Lung (tissue), 12 donors: Measurements from ENCODE around the gene FXYD2. TPM values are rescaled to one million over a fixed set of nuclear protein-coding genes. Genes with fewer than 3 reads are reported as not detected.

ENCODE experiments used
- ATAC-seq: fragments of 200-7000 bp; cut with Tn5 transposase; one replicate; pipeline ENCODE4 v1.9.1; 2020; ENCODE audit warnings: moderate number of reproducible peaks; ENCODE audit not compliant: insufficient read depth, low FRiP score
- DNase-seq, 3 donors: peaks; one replicate each; pipeline ENCODE4 v3.0.0-alpha.2; 2013 to 2017
- H3K27ac ChIP-seq, 2 donors: one replicate each; pipeline ENCODE4 v1.5.1; 2013; ENCODE audit warnings: mild to moderate bottlenecking in 2 of 2, moderate library complexity in 2 of 2, control low read depth in 1 of 2, inconsistent platforms in 1 of 2, low read depth in 1 of 2, low read length in 1 of 2
- H3K27me3 ChIP-seq, 3 donors: one replicate each; pipeline ENCODE4 v1.5.1; 2013; ENCODE audit warnings: low read length in 2 of 3; ENCODE audit not compliant: control insufficient read depth in 3 of 3, insufficient read depth in 3 of 3
- H3K36me3 ChIP-seq, 4 donors: one replicate each; pipeline ENCODE4 v1.5.1; 2013; ENCODE audit warnings: low read length in 4 of 4, mild to moderate bottlenecking in 1 of 4, moderate library complexity in 1 of 4; ENCODE audit not compliant: control insufficient read depth in 4 of 4, insufficient read depth in 4 of 4
- H3K4me1 ChIP-seq, 5 donors: one replicate each; pipeline ENCODE4 v1.5.1; 2013; ENCODE audit warnings: low read length in 5 of 5, mild to moderate bottlenecking in 2 of 5, moderate library complexity in 1 of 5; ENCODE audit not compliant: control insufficient read depth in 5 of 5, insufficient read depth in 5 of 5
- H3K4me3 ChIP-seq: one replicate; pipeline ENCODE4 v1.5.1; 2013; ENCODE audit warnings: mild to moderate bottlenecking, control low read depth, moderate library complexity
- H3K9ac ChIP-seq, 2 donors: one replicate each; pipeline ENCODE4 v1.5.1; 2013; ENCODE audit warnings: low read length in 2 of 2, control low read depth in 1 of 2; ENCODE audit not compliant: insufficient read depth in 1 of 2
- H3K9me3 ChIP-seq, 4 donors: one replicate each; pipeline ENCODE4 v1.5.1; 2013; ENCODE audit warnings: low read length in 3 of 4, mild to moderate bottlenecking in 1 of 4, moderate library complexity in 1 of 4; ENCODE audit not compliant: control insufficient read depth in 4 of 4, insufficient read depth in 3 of 4
- CTCF ChIP-seq: IDR thresholded peaks from 2 replicates; pipeline ENCODE4 v1.5.1; 2012; ENCODE audit warnings: mild to moderate bottlenecking; ENCODE audit errors: control extremely low read depth, extremely low read depth
- WGBS, 2 donors: extraction: QIAGEN DNeasy Blood & Tissue Kit; methylation state at CpG; one replicate each; pipeline ENCODE4 v1.1.7; 2013; 5-methylcytosine and 5-hydroxymethylcytosine counted together
- polyA plus RNA-seq, 2 donors: library from polyadenylated mRNA; stranded (reverse); fragments of 200-250 nt; gene quantifications; one replicate each; pipeline ENCODE4 v1.2.1, GENCODE V29; 2013
- total RNA-seq, 2 donors: library from RNA; depleted of rRNA in 1 of 2; stranded (reverse); fragments of >200 nt in 1 of 2; gene quantifications; one replicate each; pipeline ENCODE4 v1.2.1, GENCODE V29; 2014 to 2021
- donor health status: control.
- donor health status: control.
- donor health status: Bipolar disorder and iron deficiency.
- donor health status: healthy.
- donor health status: DM: yes; HTN: yes; CAD: no.

The FXYD2 gene
- total and polyA plus RNA-seq, 4 donors, result 1.6 to 6.9 (median 3.7) TPM

GRCh38 chr11:117870103-117870952 is 45.8 kb upstream of the FXYD2 start:
- peak overlapping the region in 1 of 2 donors; percentile 35 for H3K27ac ChIP-seq
- 79 to 88% methylated on average over 9 of the region's 9 CpGs for WGBS, 2 donors
- H3K27me3 ChIP-seq, result no peaks in the 10 kb centered on the region
- DNase-seq, result peak in 1 of 3 donors; percentile 47
- no peaks in the 10 kb centered on the region for H3K9me3 ChIP-seq
- ATAC-seq, result no peak
- no peak overlapping the region for H3K9ac ChIP-seq
- no peak for TF ChIP-seq CTCF
- no peak overlapping the region for H3K4me3 ChIP-seq
- no peaks in the 10 kb centered on the region for H3K36me3 ChIP-seq
- peaks cover 7 to 47% (median 21%) of the 10 kb centered on the region in 5 donors for H3K4me1 ChIP-seq

GRCh38 chr11:117869604-117870003 is 45.1 kb upstream of the FXYD2 start:
- H3K27me3 ChIP-seq, result no peaks in the 10 kb centered on the region
- no peak overlapping the region for H3K9ac ChIP-seq
- no peak for TF ChIP-seq CTCF
- no peaks in the 10 kb centered on the region for H3K36me3 ChIP-seq
- no peak for DNase-seq
- no peak overlapping the region for H3K4me3 ChIP-seq
- no peaks in the 10 kb centered on the region for H3K9me3 ChIP-seq
- peak overlapping the region in 1 of 2 donors; percentile 35 for H3K27ac ChIP-seq
- no peak for ATAC-seq
- peaks cover 7 to 40% (median 16%) of the 10 kb centered on the region in 5 donors for H3K4me1 ChIP-seq
- WGBS, 2 donors, result 57 to 84% methylated on average over 4 of the region's 4 CpGs

- no peak for TF ChIP-seq CTCF
- no peak overlapping the region for H3K4me3 ChIP-seq
- H3K27me3 ChIP-seq, result no peaks in the 10 kb centered on the region
- no peak for DNase-seq
- no peaks in the 10 kb centered on the region for H3K36me3 ChIP-seq
- WGBS, 2 donors, result 77 to 85% methylated on average over 17 of the region's 17 CpGs
- no peak overlapping the region for H3K9ac ChIP-seq
- ATAC-seq, result no peak
- H3K4me1 ChIP-seq, result peaks cover 7 to 36% (median 14%) of the 10 kb centered on the region in 5 donors
- H3K27ac ChIP-seq, result peak overlapping the region in 1 of 2 donors; percentile 28
- H3K9me3 ChIP-seq, result no peaks in the 10 kb centered on the region
These were observed 44.4 kb upstream of the FXYD2 start for GRCh38 chr11:117868815-117869561.
